GM19025 (cell line): ENCODE data around the gene TOM1L2.
A peak's percentile ranks its signal among the peaks of the same experiment; 100 is the strongest.

ENCODE experiments used
- ATAC-seq: cut with Tn5 transposase; IDR thresholded peaks from one replicate; pipeline ENCODE4 v1.9.1; 2021; ENCODE audit warnings: mild to moderate bottlenecking, low read depth, moderate library complexity; ENCODE audit not compliant: unreplicated experiment

TOM1L2 gene

GRCh38 chr17:17904166-17905035 lies 67.8 kb downstream of the TOM1L2 start:
- no peak for ATAC-seq

GRCh38 chr17:17902877-17903276 lies 69.3 kb downstream of the TOM1L2 start:
- ATAC-seq, result no peak

- ATAC-seq, result no peak
These were observed 69.8 kb downstream of the TOM1L2 start for GRCh38 chr17:17902376-17902775.

GRCh38 chr17:17900615-17901520 lies 71.3 kb downstream of the TOM1L2 start:
- ATAC-seq, result no peak

GRCh38 chr17:17899486-17899885 lies 72.7 kb downstream of the TOM1L2 start:
- ATAC-seq, result no peak

GRCh38 chr17:17898673-17899072 lies 73.5 kb downstream of the TOM1L2 start:
- no peak for ATAC-seq

- ATAC-seq, result peak; percentile 49
These were observed 74.8 kb downstream of the TOM1L2 start for GRCh38 chr17:17897442-17897841.

- no peak for ATAC-seq
These were observed 75.5 kb downstream of the TOM1L2 start for GRCh38 chr17:17896746-17897145.

- no peak for ATAC-seq
These were observed 78.2 kb downstream of the TOM1L2 start for GRCh38 chr17:17893801-17894644.

GRCh38 chr17:17892731-17893130 lies 79.5 kb downstream of the TOM1L2 start:
- ATAC-seq, result no peak

GRCh38 chr17:17892009-17892408 lies 80.2 kb downstream of the TOM1L2 start:
- ATAC-seq, result no peak

- no peak for ATAC-seq
These were observed 81.1 kb downstream of the TOM1L2 start for GRCh38 chr17:17890773-17891759.

GRCh38 chr17:17889922-17890321 lies 82.3 kb downstream of the TOM1L2 start:
- no peak for ATAC-seq

- ATAC-seq, result no peak
These were observed 83.4 kb downstream of the TOM1L2 start for GRCh38 chr17:17888821-17889220.

- ATAC-seq, result no peak
These were observed 83.8 kb downstream of the TOM1L2 start for GRCh38 chr17:17888371-17888770.

GRCh38 chr17:17887752-17888304 lies 84.4 kb downstream of the TOM1L2 start:
- no peak for ATAC-seq

GRCh38 chr17:17886726-17887125 lies 85.5 kb downstream of the TOM1L2 start:
- ATAC-seq, result no peak

- ATAC-seq, result no peak
These were observed 86.0 kb downstream of the TOM1L2 start for GRCh38 chr17:17886226-17886625.
